Activated effector memory CD4-positive, alpha-beta T cell treated with anti-CD3 and anti-CD28 coated beads, Interleukin-2, amount 50 U/mL, for 16 hours (primary cell): Measurements from ENCODE around the gene HEATR1.
"Not testable (repeated sequence)": the region's sequence is repeated elsewhere in the genome, so short reads cannot be mapped to it uniquely, and the experiment has no call there.

Experiments
- DNase-seq: peaks from one replicate; pipeline ENCODE4 v3.0.0-alpha.2; 2020

HEATR1 gene

DNA sequence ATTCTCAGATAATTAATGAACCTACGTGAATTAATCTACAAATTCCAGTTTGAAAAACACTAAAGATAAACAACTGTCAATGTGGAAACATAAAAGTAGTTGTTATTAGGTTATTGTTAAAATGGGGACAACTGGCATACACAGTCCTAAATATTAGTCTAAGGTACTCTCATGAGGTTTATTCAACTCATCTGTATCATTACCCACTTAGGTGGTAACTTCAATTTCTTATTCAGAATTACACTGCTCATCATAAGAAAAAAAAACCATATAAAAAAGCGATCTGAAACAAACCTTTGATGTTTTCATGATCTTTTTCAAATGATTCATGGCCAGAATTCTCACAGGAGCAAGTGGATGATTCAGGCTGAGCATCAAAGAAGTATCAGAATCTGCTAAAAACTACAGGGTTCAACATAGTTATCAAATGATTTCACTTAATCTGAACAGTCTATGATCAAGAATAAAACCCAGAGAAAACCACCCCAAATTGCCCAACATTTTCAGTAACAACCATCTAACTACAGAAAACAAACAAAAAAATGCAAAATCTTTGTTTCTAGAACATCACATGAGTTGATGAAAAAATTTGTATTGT lies 13.7 kb downstream of the HEATR1 start:
- DNase-seq, result no peak

DNA sequence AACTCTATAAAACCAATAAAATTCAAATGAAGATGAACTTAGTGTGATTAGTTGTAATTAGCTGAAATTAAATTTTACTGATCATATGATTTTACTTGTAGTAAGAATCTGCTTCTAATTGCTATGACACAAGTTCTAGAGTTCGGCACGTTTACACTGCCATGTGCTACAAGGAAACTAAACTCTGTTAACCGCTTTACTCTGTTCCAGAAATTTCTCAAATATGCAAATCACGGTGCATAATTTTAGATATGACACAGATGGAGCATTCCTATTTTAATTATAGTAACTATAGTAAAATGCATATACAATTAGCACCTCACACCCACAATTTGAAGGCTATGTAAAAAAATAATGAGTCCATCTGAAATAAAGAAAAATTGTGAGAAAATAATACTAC lies 14.8 kb downstream of the HEATR1 start:
- no peak for DNase-seq

- no peak for DNase-seq
Observed at GRCh38 chr1:236581528-236581927, 22.8 kb downstream of the HEATR1 start.

DNA sequence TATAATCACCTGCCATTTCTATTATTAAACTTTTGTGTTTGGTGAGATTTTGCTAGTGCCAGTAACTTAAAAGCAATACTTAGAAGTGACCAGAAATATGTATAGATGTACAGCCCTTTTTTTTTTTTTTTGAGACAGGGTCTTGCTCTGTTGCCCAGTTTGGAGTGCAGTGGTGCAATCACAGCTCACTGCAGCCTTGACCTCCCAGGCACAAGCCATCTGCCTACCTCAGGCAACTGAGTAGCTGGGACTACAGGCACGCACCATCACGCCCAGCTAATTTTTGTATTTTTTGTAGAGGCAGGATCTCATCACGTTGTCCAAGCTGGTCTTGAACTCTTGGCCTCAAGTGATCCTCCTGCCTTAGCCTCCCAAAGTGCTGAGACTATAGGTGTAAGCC lies 23.9 kb downstream of the HEATR1 start:
- DNase-seq, result not testable (repeated sequence)

- DNase-seq, result no peak
Observed at GRCh38 chr1:236578661-236579060, 25.7 kb downstream of the HEATR1 start.

- not testable (repeated sequence) for DNase-seq
Observed at GRCh38 chr1:236577041-236577440, 27.3 kb downstream of the HEATR1 start.

GRCh38 chr1:236576004-236576403 lies 28.3 kb downstream of the HEATR1 start:
- no peak for DNase-seq

GRCh38 chr1:236575523-236575922 lies 28.8 kb downstream of the HEATR1 start:
- no peak for DNase-seq

DNA sequence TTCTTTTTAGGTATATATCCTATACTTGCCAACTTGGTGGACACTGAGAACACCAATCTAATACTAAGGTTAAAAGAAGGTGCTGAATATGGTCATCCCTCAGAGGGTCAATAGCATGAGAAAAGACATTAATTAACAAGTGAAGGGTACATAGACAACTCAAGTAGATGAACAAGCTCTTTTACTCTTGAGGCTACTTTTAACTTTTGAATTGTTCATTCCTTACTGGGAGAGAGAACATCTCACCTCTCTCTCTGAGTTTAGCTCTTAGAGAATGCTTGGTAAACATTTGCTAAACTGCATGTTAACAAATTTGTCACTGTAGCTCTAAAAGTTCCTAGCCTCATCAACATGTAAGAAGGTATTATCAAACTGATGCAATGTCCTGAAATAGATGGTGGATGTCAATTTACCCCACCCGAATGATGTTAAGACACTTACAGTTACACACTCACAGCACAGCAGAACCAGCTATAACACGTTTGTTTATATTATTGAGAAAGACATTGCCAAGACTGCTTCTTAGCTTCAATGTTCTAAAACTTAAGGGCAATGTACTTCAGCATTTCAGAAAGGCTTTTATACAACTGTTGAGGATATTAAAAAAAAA lies 35.9 kb downstream of the HEATR1 start:
- DNase-seq, result no peak

DNA sequence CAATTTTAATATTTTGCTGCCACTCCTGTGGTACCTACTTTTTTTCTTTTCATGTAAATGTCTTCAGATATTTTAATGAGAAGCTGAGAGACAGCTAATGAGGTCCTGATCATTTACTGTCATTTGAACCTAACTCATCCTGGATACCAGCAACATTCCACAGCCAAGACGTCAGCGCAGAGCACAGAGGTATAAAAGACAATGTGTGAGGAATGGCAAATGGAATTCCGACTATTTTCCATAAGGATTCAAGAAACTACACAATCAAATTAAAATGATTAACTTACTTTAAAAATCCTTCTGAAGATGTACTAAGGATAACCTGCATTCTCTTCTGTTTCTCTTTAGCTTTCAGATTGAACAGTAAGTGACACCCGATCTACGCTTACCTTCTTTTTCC lies 38.8 kb downstream of the HEATR1 start:
- DNase-seq, result no peak

GRCh38 chr1:236561976-236562375 lies 42.3 kb downstream of the HEATR1 start:
- DNase-seq, result no peak

DNA sequence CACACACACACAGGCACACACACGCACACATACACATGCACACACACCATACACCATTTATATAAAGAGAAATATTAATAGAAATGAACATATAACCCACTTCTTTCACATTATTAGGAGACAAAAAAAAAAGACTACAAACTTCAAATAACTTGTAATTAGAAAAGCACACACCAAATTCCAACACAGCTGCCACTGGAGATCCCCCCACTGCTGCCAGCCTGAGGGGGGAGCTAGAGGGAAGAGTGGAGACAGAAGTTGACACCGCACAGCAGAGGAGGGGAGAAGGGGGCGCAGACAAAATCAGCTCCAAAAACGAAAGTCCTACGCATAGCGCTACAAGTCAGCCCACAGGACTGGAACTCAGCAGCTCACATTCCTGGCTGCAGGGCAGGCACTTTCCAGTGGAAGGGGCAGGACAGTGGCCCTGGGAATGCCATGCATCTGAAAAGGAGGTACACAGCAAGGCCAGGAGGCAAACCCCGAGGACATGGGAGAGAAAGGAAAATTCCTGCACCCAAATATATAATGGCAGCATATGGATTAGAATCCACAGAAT lies 44.0 kb downstream of the HEATR1 start:
- no peak for DNase-seq

GRCh38 chr1:236558846-236559245 lies 45.5 kb downstream of the HEATR1 start:
- DNase-seq, result no peak

- DNase-seq, result no peak
Observed at GRCh38 chr1:236558081-236558480, 46.2 kb downstream of the HEATR1 start.

GRCh38 chr1:236556606-236557005 lies 47.7 kb downstream of the HEATR1 start:
- DNase-seq, result no peak

- DNase-seq, result no peak
Observed at GRCh38 chr1:236553370-236553769, 50.9 kb downstream of the HEATR1 start.

DNA sequence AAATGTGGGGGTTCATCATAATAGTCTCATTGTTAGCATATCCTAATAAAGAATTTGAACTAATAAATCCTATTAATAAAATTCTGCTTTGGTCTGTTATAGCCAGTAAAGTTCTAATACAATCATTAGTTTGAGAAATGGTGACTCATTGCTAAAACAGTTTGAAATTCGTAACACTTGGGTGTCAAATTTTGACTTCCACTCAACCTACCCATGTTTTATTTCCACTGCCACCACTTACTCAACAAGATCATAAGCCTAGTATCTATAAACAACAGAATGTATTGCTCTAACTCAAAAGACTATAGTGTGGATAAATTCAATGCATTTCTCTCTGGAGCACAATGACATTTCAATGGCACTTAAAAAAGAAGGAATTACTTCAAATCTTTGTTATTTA lies 51.4 kb downstream of the HEATR1 start:
- DNase-seq, result no peak

- no peak for DNase-seq
Observed at GRCh38 chr1:236552096-236552495, 52.2 kb downstream of the HEATR1 start.

- DNase-seq, result no peak
Observed at GRCh38 chr1:236550961-236551851, 53.1 kb downstream of the HEATR1 start.

DNA sequence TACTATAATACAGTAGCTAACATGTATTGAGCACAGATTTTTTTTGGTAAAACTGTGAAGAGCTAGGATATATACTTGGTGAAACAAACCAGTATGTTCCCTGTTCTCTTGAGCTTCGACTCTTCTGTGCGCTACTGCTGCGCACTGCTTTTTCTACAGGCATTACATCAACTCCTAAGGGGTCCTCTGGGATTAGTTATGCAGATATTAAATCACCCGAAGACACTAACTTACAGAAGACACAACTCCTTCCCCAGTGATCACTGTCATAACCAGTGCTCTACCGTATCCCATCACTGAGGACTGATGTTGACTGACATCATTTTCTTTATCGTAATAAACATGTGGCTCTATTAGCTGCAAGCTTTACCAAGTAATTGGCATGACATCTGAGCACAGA lies 55.9 kb downstream of the HEATR1 start:
- DNase-seq, result no peak

GRCh38 chr1:236545621-236546169 lies 58.6 kb downstream of the HEATR1 start:
- no peak for DNase-seq

DNA sequence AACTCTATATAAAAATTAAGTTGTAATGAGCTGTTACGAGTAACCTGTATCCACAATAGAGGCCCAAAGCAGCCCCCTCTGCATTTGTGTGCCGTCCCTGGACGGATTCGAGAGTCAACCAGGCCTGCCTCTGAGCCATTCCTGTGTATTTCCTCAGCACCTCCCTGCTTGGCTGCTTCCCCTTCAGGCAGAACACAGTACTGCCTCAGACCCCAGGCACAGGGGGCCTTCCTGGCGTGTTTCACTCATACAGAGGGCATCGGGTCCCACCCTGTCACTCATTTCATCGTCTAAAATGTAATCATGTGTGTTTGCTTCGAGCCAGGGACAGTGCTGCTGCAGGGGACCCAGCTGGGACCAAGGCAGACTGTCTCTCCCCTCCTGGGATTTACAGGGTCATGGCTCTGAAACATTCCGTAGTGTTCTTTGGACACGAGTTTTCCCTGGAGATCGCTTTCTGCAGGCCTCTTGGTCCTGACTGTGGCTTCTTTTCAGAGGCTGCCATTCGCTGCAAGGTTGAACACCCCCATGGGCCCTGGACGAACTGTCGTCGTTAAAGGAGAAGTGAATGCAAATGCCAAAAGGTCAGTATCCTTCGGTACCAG lies 61.1 kb downstream of the HEATR1 start:
- DNase-seq, result no peak

DNA sequence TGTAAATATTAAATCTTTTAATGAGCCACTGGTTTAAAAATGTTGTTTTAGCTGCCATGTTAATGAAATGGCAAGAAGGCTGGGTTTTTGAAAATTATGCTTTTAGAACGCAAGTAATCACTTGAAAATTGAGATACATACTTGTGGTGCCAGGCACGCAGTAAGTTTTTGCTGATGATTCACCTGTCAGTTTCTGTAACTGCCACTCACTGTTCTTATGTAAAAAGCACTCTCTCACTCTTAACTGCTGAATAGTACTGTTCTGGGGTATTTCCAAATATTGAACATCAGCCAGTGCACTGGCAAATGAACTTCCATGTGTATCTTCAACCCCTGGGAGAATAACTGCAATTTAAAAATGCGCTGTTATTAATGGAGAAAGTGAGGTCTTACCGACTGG lies 62.6 kb downstream of the HEATR1 start:
- no peak for DNase-seq
